ENCODE results near the gene NASP.
A peak's percentile ranks its signal among the peaks of the same experiment; 100 is the strongest.

NASP gene, protein sequence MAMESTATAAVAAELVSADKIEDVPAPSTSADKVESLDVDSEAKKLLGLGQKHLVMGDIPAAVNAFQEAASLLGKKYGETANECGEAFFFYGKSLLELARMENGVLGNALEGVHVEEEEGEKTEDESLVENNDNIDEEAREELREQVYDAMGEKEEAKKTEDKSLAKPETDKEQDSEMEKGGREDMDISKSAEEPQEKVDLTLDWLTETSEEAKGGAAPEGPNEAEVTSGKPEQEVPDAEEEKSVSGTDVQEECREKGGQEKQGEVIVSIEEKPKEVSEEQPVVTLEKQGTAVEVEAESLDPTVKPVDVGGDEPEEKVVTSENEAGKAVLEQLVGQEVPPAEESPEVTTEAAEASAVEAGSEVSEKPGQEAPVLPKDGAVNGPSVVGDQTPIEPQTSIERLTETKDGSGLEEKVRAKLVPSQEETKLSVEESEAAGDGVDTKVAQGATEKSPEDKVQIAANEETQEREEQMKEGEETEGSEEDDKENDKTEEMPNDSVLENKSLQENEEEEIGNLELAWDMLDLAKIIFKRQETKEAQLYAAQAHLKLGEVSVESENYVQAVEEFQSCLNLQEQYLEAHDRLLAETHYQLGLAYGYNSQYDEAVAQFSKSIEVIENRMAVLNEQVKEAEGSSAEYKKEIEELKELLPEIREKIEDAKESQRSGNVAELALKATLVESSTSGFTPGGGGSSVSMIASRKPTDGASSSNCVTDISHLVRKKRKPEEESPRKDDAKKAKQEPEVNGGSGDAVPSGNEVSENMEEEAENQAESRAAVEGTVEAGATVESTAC

GRCh38 chr1:45583666-45584350 lies at the start of gene NASP:
Gene NASP (plus strand): TSS chr1:45584041. CDS start chr1:45584147, 106 bp downstream.
- peak; percentile 82 for DNase-seq (ENCODE audit: low spot score)

GRCh38 chr1:45535988-45536766 lies 47.7 kb upstream of the NASP start:
- no peak for DNase-seq (ENCODE audit: low spot score)

DNA sequence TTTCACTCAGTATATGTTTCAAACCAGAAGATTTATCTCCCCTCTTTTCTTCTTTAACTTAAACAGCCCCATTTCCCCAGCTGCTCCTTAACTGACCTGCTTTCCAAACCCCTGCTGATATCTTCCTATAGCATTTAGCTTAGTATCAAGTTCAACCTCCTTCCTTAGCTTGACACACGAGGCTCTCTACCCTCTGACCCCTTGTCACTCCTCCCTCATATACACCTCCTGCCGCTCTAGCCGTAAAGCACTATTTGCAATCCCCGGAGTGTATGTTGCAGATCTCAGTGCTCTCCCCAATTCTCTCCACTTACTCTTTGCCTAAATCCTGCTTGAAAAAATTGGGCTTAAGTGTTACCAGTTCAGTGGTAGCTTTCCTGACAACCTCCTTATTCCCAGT lies 47.0 kb upstream of the NASP start:
- DNase-seq (ENCODE audit: low spot score): no peak

DNA sequence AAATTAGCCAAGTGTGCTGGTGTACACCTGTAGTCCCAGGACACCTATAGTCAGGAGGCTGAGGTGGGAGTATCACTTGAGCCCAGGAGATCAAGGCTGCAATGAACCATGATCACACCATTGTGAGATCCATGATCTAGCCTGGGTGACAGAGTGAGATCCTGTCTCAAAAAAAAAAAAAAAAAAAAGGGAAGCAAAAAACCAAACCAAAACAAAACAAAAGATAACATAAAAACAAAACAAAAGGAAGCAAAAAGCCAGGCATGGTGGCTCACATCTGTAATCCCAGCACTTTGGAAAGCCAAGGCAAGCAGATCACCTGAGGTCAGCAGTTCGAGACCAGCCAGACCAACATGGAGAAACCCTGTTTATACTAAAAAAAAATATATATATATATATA lies 42.6 kb upstream of the NASP start:
- no peak for DNase-seq (ENCODE audit: low spot score)

GRCh38 chr1:45542591-45542990 lies 41.2 kb upstream of the NASP start:
- no peak for DNase-seq (ENCODE audit: low spot score)

DNA sequence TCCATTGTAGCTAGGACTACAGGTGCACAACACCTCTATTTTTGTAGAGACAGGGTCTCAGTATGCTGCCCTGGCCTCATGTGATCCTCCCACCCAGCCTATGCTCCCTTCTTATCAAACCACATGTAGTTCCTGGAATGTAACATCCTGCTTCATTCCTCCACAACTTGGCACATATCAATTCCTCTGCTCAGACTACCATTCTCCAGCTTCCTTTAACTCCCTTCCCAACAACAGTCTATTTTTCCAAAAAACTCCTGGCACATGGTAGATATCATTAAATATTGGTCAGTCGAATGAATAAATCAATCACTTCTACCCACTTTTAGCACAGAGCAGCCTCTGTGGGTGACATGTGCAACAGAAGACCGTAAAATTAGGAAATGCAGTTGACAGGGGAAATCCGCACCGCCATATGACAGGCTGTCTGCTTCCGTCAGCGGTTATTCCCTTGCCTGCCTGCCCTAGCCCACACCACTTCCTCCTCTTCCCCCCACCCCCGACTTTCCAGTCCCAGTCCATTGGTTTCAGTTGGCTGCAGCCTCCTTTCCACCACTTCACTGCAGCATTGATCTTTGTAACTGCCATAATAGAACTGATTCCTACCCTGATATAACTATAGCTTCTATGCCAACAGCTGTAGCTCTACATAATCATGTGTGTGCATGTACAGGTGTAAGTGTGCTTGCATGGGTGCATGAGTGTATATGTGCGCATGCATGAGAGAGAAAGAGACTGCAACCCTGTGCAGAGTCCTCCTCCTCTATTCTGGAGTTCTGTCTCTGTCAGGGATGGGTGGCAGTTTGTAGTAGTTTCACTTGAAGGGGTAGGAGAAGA lies 40.0 kb upstream of the NASP start:
- DNase-seq (ENCODE audit: low spot score): no peak

DNA sequence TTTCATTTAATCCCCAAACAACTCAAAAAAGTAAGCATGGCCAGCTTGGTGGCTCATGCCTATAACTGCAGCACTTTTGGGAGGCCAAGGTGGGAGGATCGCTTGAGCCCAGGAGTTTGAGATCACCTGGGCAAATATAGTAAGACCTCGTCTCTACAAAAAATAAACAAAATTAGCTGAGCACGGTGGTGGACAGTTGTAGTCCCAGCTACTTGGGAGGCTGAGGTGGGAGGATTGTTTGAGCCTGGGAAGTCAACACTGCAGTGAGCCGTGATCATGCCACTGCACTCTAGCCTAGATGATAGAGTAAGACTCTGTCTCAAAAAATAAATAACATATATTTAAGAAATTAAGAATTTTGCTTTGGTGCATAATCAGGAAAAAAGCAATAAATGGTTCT lies 39.3 kb upstream of the NASP start:
- DNase-seq (ENCODE audit: low spot score): no peak

GRCh38 chr1:45545019-45545493 lies 38.8 kb upstream of the NASP start:
- DNase-seq (ENCODE audit: low spot score): no peak

DNA sequence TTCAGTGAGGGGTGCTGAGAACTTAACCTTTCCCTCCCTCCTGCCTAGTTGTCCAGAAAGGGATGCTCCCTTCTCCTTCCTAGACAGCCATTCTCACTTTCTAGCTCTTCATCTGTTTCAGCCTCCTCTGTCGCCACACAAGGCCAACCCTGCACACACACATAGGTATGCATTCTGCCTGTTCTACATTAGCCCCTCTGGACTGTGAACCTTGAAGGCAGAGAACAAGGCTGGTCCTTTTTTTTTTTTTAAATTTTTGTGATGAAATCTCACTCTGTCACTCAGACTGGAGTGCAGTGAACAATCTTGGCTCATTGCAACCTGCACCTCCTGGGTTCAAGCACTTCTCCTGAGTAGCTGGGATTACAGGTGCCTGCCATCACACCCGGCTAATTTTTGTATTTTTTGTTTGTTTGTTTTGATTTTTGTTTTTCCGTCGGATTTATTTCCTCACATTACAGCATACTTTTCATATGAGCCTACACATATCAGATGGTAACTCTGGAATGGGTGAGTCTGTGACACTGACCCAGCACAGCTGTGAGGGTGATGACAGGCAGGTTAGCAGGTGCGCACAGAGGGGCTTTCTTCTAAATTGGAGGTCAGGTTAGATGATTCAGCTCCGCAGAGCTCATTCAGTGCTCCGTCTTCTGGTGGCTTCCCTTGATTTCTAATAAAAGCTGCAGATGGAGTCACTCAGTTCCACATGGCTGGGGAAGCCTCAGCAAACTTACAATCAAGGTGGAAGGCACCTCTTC lies 38.1 kb upstream of the NASP start:
- DNase-seq (ENCODE audit: low spot score): no peak

DNA sequence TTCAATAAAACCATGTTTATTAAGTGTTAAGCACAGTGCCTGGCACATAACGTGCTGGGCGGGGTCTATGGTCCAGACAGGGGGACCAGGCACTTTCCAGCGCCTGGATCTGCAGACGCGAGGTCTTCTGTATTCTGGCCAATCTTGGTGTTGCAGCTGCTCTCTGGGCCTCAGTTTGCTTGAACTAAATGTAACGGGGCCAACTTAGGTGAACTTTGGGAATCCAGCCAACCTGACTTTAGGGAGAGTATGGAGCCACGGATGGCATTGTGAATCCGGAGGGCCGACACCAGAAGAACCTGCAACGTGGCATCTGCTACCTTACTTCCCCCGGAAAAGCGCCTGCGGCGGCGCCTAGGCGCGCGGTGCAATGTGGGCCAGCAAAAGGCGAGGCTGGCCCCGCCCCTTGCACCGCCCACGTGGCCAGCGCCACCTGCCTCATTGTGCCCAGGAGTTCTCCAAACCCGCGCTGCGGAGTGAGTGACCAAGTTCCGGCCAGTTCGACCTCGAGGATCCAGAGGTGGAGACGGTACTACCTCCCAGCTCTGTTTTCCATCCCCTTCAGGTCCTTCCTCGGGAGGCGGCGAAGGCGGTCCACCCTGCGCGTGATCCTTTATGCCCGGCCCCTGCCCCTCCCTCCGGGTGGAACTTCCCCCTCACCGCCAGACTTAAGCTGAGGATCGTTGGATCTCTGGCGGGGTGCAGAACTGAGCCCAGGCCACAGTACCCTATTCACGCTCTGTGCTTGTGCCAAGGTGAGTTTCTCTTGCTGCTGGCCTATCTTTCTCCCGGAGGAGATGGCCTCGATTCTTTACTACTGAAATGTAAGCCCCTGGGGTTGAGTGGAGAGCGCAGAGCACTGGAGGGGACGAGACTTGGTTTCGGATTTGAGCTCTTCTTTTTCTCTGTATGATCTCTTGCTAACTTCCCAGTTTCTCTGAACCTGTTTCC lies 33.2 kb upstream of the NASP start, which contains the start of gene AKR1A1:
Gene AKR1A1 (plus strand): TSS at position 426 of the 951 bp plus-strand sequence. CDS start 10,969 bp downstream, outside the sequence.
- peak; percentile 93 for DNase-seq (ENCODE audit: low spot score)

GRCh38 chr1:45551684-45552083 lies 32.2 kb upstream of the NASP start:
- no peak for DNase-seq (ENCODE audit: low spot score)

DNA sequence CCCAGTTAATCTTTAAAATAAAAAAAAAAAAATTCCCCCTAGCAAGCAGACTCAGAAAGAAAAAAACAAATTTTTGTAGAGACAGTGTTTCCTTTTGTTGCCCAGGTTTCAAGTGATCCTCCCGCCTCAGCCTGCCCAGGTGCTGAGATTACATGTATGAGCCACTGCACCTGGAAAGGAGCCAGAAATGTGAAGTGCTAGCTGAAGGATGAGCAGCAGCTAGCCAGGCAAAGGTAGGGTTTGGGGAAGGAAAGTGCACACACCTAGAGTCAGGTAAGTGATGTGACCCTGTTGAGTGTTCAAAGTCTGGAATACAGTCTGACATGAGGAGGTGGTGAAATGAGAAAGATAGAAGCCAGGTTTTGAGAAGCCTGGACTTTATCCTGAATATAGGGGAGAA lies 31.5 kb upstream of the NASP start:
- peak; percentile 30 for DNase-seq (ENCODE audit: low spot score)

GRCh38 chr1:45554198-45554597 lies 29.6 kb upstream of the NASP start:
- no peak for DNase-seq (ENCODE audit: low spot score)

DNA sequence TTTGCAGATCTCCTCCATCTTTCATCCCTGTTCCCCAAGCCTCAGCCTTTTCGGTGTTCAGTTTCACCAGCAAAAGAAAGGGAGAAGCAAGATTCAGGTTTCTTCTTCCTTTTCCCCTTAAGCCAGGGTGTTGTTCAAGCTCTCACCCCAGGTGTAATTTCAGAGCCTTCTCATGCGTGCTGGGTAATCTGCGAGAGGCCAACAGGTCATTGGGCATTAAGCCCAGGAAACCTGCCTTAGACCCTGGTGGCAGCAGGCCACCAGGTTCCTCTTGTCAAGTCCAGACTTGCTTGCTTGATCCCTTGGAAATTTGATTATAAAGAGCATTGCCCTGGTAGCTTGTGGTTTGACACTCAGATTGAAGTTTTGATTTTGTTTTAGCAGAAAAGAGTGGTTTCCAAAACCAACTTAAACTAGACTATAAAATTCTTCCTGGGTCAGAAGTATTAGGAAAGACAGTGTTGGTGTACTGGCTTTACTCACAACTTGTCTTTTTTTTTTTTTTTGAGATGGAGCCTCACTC lies 26.4 kb upstream of the NASP start:
- no peak for DNase-seq (ENCODE audit: low spot score)

GRCh38 chr1:45563843-45564242 lies 20.0 kb upstream of the NASP start:
- no peak for DNase-seq (ENCODE audit: low spot score)

- no peak for DNase-seq (ENCODE audit: low spot score)
These were observed 17.1 kb upstream of the NASP start for GRCh38 chr1:45566722-45567121.

GRCh38 chr1:45567911-45568310 lies 15.9 kb upstream of the NASP start:
- DNase-seq (ENCODE audit: low spot score): no peak

DNA sequence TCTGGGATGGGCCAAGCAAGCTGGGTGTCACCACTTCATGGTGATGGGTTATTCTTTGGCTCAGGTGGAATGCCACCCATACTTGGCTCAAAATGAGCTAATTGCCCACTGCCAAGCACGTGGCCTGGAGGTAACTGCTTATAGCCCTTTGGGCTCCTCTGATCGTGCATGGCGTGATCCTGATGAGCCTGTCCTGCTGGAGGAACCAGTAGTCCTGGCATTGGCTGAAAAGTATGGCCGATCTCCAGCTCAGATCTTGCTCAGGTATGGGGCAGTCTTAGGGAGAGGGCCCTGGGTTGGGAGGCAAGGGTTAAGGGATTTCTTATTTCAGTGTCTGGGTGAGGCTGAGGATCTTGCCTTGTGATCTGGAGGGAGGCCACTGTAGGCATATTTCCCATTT lies 15.4 kb upstream of the NASP start:
- no peak for DNase-seq (ENCODE audit: low spot score)

DNA sequence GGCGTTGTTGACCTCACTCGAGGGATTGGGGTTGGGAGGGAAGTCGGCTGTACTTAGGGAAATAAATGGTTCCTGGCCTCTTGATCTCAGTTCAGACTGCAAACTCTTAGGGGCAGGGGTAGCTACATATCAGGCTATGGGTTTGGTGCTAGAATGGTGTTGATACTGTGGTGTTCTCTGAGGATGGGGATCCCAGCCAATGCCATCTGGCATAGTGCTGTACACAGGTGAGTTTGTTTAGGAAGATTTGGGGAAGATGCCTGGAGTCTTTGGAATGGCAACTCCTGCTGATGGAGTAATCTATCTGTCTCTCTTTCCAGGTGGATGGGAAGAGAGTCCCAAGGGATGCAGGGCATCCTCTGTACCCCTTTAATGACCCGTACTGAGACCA lies 14.3 kb upstream of the NASP start:
- DNase-seq (ENCODE audit: low spot score): no peak
